ENCODE results near the gene SNPH.

Gene SNPH

DNA sequence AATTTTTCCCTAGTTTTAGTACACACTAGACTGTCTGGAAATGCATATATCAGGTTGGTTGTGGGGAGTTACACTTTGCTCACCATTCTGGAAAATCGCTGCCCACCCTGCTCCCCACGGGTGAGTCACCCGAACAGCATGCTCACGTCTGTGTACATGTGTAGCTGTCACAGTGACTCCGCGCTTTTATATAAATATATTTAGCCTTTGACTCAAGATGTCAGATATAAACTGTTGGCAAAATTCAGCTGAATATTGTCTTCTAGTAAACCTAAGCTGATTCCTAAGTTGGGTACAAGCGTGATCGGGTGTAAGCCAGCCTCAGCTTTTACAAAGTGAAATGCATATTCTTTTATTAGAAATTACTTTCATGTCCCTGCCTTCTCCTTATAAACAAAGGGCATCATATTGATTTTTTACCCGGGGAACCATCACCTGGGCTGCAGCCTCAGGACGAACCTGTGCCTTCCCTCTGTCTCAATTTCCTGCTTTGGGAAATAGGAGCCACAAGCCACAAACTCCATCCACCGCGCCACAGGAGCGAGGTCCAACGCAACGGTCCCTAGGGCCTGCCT lies 58.6 kb downstream of the SNPH start:
- no peak for DNase-seq (ENCODE audit: low read depth in 2 of 2)

DNA sequence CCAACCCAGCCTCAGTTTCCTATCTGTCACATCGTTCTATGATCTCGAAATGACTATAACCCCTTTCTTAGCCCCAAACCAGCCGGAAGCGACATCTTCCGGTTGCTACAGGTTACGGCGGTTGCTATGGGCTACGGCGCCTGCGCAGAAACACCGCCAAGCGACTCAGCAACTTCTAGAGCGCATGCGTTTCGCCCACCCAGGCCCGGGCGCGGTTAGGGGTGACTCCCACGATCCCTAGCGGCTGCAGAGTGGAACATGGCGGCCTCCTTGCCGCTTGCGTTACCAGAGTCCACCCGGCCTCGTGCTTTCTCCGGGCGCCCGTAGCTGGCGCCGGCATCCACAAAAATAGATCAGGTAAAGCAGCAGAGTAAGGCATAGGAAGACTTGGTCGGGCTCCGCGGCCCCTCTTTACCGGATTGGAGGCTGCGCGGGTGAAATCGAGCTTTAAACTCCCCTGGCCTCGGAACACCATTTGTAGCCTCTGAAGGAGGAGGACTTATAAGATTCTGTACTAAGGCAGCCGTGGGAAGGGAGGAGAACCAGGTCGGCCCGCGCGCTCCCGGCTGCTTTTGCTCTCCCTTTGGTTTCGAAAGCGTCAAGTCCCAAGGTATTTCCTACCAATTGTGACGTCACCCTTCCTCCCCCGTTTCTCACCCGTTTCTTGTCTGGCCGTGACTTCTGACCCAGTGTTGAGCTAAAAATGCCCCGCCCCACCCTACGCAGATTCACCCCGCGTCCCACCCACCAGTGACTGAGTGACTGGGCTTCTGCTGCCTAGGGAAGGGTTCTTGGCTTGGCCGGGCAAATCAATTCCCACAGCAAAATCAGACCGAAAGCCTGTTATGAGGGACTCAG lies 59.3 kb downstream of the SNPH start:
- peak; percentile 97 to 98 for DNase-seq (ENCODE audit: low read depth in 2 of 2)

DNA sequence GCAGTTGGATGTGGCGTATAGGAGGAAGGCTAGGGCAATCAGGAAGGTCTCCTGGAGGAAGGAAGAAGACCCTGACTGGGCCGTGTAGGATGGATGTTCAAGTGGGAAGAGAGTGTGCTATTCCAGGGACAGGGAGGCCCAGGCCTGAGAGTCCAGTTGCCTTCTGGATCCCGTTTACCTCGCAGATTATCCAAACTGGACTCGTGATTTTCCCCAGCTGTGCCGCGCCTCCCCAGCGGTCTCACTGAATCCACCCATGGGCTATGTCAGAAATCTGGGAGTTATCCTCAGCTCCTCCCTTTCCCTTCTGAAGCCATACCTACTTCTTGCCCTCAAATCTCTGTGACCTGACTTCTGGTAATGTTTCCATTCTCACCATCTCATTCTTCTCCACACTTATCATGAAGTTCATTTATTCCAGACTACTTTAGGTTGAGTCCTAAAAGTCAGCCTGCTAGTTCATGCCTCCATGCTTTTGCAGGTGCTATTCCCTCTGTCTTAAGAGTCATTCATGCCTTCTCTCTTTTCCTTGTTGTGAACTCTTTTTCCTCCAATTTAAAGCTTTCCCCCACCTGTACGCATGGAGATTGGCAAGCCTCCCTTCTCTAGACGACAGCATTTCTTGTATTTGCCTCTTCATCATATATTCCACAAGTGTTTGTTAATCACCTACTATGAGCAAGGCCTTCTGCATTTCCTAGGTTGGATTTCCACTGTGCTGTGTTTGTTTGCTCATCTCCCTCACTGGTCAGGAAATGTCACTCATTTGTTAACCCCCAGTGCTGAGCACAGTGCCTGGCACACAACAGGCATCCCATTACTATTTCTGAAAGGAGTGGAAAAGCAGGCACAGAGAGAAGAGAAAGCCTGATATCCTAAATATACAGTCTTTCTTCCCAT lies 60.2 kb downstream of the SNPH start:
- no peak for DNase-seq (ENCODE audit: low read depth in 2 of 2)

DNA sequence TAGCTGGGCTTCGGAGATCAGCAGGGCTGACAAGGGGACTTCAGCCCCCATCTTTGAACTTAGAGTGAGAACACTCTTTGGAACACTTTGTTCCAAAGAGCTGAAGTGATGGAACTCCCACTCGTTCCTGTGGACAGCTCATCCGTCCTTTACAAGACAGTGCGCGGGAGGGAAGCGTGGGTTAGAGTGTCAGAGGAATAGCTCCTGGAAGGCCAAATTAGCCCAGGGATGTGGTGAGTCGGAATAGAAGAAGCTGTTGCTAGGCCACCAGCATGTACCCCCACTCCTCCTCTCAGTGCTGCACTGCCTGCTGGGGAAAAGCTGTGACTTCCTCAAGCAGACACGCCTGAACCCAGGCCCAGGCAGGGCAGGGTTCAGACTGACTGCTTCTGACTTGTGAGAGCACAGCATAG lies 61.2 kb downstream of the SNPH start:
- DNase-seq (ENCODE audit: low read depth in 2 of 2), result no peak

DNA sequence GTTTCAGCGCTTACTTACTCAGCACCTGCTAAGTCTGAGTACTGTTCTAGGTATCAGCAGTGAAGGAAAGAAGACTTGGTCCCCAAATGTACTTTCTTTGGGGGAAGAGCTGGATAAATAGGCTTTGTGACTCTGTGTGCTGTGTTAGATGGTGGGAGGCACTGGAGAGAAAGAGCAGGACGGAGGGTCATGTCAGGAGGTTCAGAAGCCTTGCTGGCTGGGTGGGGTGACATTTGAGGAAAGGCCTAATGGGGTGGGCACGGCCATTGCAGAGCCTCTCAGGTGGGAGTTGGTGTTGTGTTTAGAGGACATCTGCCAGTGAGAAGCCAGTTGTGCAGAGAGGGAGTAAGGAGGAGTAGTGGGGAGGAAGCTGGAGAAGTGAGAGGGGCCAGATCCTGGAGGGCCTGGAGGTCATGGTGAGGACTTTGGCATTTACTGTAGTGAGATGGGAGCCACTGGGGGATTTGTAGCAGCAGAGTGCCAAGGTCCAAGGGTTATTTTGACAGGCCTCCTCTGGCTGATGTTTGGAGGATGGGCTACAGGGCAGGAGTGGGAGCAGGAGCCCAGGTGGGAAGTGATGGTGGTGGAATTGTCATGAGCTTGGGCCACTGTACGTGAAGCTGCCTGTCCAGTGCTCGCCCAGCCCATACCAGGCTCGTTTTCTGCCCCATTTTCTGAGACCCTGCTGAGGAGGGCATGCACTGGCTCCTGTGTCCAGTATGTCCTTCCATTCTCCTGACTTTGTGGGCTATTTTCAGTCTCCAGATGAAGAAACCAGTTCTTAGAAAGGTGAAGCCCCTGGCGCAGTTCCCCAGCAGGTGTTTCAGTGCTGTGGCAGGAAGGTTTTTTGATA lies 62.0 kb downstream of the SNPH start:
- DNase-seq (ENCODE audit: low read depth in 2 of 2), result no peak

DNA sequence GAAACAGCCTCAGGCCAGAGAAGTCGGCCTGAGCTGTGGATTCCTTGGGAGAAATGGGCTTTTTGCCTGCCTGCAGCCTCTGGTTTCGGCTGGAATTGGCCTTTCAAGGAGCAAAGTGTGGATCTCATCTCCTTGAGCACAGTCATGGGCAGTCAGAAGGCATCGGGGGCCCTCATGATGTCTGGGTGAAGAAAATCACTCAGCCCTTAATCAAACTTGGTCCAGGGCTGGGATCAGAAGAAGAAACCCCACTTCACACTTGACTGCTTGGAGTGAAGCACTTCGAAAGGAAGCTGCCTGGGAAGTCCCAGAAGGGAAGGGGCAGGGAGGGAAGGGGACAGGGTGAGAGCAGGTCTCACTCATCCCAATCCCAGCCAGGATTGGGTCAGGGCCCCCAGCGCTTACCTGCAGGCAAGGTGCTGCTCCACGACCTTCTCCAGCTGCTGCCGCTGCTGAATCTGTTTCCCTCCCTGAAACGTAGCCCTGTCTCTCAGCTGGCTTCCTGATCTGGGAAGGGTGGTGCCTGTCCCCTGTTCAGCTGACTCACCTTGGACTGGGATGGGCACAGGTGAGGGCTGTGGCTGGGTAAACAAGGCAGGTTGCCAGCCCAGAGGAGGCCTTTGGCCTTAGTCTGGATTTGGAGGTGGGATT lies 62.7 kb downstream of the SNPH start, which contains the start of gene SDCBP2:
Gene SDCBP2, minus strand, starts transcription at position 460 of the 651 bp plus-strand sequence. CDS start 8,723 bp downstream, outside the sequence.
- no peak for DNase-seq (ENCODE audit: low read depth in 2 of 2)

DNA sequence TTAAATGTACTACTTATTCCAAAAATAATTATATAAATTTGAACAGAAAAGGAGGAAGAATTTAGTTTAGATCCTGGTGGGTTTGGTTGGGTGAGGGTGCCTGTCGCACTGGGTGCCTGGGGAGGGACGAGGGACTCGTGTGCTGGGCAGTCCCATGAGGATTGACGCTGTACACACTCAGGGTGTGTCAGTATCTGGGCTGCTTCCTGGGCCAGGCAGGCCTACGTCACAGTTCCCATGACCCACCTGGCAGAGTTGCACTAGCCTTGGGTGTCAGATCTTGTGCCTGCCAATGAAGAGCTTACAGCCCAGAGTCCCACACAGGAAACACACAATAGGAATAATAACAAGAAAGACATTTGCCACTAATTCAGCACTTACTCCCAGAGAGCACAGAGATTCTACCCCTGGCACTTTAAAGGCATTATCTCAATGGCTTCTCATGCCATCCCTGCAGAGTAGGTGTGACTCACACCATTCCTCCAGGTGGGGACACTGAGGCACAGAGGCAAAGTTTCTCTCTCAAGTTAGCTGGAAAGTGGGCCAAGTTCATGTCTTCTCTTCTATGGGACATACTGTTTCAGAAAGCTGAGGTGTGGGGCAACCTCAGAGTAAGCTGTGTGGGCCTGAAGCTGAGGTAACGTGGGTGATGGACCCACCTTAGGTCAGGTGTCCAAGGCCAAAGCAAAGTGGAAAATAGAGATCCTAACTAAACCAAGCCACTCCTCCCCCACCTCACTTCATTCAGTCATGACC lies 64.2 kb downstream of the SNPH start:
- DNase-seq (ENCODE audit: low read depth in 2 of 2), result no peak

DNA sequence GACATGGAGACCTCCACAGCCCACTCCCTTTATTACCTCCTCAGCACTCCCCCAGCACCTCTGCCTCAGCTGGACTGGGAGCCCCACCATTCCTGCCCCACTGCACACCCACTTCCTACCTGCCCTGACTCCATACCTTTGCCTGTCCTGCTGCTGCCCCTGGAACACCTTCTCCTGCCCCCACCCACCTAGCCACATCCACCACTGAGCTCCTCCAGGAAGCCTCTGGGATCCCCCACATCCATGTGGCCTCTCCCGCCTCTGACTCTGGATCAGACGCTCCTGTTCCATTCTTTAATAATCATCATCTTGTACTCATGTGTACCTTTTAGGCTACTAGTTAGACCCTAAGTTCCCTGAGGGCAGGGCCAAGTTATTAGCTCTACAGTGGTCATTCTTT lies 65.0 kb downstream of the SNPH start:
- no peak for DNase-seq (ENCODE audit: low read depth in 2 of 2)

DNA sequence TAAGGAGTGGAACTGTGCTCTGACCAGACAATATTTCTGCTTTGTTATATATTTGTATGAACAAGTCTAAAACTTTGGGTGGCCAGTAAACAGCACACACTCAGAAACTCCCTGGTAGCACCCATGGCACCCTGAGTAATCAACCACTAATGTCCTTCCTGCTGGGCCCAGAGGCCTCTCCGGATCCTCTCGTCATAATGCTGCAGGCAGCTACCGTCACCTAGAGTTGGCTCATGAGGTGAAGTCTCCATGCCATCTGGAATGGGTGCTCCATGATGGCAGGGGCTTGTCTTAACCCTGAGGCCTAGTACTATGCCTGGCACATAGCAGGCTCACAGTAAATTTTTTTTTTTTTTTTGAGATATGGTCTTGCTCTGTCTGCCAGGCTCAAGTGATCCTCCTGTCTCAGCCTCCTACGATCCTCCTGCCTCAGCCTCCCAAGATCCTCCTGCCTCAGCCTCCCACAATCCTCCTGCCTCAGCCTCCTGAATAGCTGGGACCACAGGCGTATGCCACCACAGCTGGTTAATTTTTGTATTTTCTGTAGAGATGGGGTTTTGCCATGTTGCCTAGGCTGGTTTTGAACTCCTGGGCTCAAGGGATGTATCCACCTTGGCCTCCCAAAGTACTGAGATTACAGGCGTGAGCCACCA lies 65.8 kb downstream of the SNPH start:
- DNase-seq (ENCODE audit: low read depth in 2 of 2), result no peak

DNA sequence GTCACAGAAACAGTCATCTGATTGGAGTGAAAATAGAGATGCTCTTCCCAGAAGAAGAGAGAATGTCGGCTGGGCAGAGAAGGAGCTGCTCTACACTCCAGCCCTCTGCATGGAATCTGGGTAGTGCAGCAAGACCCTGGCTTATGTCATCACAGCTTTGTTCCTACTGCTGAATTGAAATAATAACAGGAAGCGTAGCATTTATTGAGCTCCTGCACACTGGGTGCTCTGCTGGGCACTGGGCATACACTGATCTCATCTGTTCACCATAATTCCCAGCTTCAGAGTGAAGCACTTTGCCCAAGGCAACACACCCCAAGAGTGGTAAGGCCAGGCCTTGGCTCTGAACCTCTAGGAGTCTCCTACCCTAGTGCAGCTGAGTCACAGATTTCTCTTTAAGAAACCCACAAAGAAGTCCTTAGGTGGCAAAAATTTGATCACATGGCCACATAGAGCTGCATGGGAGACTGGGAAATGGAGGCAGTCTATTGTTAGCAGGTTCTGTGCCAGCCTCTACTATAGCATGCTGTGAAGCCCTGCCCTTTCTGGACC lies 66.7 kb downstream of the SNPH start:
- no peak for DNase-seq (ENCODE audit: low read depth in 2 of 2)

DNA sequence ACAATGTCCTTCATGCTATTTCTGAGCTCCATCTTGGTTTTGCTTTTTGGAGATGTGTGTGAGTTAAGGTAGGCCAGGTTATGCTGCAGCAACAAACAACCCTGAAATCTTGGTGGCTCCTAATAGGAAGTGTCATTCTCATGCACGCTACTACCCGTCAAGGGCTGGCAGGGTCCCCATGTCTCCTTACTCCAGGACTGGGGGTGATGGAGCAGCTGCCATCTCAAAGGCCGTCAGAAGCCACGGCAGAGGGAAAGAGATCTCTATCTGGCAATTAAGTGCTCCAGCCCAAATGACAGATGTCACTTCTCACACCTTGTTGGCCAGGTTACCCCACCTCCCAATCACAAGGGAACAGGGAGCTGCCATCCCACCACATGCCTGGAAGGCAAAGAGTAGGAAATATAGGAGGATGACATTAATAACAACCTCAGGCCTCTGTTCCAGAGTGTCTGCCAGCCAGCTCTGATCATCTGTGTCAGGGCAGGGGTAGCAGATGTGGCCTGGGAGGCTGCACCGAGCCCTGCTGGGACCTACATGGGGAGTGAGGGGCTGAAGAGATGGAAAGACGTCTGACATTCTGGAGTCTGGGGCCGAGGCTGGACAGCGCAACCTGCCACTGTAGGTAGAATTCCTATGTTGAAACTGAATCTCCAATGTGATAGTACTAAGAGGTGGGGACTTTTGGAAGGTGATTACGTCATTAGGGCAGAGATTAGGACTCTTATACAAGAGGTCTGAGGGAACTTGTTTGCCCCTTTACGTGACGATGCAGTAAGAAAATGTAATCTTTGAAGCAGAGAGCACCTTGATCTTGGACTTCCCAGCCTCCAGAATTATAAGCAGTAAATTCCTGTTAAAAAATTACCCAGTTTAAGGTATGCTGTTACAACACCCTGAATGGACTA lies 67.6 kb downstream of the SNPH start:
- no peak for DNase-seq (ENCODE audit: low read depth in 2 of 2)

DNA sequence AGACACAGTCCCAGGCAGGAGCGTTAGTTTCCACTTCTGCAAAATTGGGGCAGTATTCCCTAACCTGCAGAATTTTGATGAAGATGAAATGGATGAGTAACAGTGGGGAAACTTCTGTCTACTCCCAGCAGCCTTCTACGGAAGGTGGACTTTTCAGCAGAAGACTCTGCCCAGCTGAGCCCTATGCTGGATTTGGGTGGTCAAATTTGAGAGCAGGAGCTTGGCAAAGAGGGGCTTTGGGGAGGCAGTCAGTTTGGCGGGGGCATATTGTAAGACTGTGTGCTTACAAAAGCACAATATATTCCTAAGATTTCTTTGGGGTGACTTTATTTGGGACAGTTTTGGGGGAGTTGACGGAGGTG lies 68.3 kb downstream of the SNPH start:
- no peak for DNase-seq (ENCODE audit: low read depth in 2 of 2)

DNA sequence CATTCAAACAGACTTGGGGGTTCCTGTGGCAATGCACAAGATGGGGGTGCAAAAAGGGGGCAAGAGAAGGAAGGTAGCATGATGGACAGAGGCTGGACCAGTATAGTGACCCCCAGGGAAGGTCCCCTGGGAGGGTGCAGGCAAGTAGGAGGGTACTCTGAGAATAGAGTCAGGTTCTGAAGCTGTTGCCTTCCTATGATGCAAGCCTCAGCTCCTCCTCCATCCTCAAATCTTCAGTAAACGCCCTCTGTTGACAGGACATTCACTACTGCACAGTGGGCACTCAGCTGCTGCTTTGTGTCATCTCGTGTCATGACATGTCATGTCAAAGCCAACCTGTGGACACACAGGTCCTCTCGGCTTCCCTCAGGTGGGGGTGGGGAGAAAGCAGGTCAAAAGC lies 68.7 kb downstream of the SNPH start:
- no peak for DNase-seq (ENCODE audit: low read depth in 2 of 2)

DNA sequence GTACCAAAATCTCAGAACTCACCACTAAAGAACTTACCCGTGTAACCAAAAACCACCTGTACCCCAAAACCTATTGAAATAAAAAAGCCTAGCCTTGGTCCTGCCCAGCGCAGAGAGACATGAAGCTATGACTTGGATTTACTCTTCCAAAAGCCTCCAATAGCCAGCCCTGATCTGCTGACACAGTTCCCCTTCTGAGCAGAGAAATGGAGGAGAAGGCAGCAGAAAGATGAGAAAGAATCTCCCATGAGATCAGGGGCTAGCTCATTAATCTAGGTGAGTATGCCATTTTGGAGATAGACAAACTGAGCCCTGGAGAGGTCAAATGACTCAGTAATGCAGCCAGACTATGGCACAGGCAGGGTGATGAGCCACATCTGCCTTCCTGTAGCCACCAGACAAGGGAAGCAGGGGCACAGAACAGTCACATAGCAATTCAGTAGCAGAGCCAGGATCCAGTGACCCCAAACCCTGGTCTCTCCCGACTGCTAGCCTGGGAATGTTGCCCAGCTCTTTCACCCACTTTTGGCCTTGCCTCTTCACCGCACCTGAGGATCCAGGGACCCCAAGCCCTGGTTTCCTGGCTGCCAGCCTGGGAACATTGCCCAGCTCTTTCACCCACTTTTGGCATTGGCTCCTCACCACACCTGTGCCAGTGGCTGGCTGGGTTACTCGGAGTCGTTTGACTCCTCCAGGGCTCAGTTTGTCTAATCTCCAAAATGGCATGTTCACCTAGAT lies 70.0 kb downstream of the SNPH start:
- no peak for DNase-seq (ENCODE audit: low read depth in 2 of 2)

DNA sequence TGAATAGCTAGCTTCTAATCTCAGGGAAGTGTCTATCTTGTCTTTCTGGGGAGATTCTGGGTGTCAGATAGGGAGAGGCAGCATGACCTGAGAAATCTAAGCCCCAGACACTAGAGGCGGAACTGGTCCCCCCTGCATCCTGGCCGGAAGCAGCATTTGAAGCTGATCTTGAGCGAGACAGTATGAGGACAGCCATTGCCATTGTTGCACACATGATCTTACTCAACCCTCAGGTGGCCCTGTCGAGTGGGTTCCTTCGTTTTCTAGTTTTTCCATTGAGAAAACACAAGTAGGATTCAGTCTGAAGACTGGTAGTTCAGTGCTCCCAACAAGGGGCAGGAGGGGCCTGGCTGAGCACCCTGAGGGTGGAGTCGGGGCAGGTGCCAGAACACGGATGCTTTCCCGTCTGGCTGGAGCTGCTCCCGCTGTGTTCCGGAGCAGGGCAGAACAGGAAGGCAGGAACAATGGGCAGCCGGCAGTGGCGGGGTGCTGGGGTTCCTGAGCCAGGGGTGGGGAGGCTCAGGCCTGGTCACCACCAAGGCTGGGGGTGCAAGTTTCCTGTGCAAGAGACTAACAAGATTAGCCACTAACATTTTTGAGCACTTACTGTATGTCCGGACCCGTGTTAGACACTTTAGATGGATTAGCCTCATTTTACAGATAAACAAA lies 70.7 kb downstream of the SNPH start:
- no peak for DNase-seq (ENCODE audit: low read depth in 2 of 2)

DNA sequence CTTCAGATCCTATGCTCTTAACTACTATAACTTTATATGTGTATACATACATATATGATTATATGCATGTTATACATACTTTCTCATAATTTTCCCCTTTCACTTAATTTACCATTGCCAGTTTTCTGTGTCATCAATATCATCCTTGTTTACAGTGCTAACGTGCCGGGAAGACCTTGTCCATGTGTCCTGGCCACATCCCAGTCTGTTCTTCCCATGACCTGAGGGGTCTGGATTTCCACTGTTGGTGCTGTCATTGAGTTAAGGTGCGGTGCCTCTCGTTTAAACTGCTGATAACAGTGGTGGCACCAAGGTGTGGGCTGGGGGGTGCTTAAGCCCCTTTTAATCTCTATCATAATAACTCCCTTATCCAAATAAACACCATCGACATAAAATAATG lies 71.3 kb downstream of the SNPH start:
- no peak for DNase-seq (ENCODE audit: low read depth in 2 of 2)

DNA sequence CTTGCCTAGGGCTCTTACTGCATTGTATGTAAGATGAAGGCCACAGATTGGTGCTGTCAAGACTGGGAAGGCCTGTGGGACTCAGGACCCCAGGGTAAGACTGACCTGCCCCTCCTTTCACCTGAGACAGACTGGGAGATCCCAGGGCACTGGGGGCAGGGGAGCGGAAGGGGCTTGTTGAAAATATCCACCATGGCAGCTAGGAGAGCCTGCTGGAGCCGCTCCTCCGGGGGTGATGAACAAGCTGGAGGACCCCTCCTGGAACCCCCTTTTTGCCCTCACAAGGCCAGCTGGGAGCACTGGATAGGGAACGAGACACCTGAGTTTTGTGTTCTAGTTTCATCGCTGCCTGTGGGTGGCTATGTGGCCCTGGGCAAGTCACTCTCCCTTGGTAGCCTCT lies 72.0 kb downstream of the SNPH start:
- no peak for DNase-seq (ENCODE audit: low read depth in 2 of 2)

Data from stimulated activated CD4-positive, alpha-beta T cell treated with anti-CD3 and anti-CD28 coated beads, Interleukin-4, amount 100 ng/mL, for 48 hours (primary cell).